Breast epithelium (tissue), 3 donors: ENCODE measurements around the gene AOPEP.

Experiments used
- POLR2A ChIP-seq: fragments of 450-650 bp; IDR thresholded peaks from one replicate; pipeline ENCODE4 v1.6.1; 2016; ENCODE audit warnings: antibody characterized with exemption, mild to moderate bottlenecking, moderate library complexity
- POLR2AphosphoS5 ChIP-seq, 3 donors: sonication (generic); formaldehyde crosslinking; IDR thresholded peaks; one replicate each; pipeline ENCODE4 v1.6.1; 2017; ENCODE audit warnings: antibody characterized with exemption in 3 of 3
- TF ChIP-seq, protein P1 (sequence below), 3 donors: fragments of 450-650 bp; IDR thresholded peaks; one replicate each; pipeline ENCODE4 v1.5.1; 2016 to 2017; ENCODE audit warnings: antibody characterized with exemption in 3 of 3, mild to moderate bottlenecking in 3 of 3, moderate library complexity in 3 of 3

- TF ChIP-seq, protein P1, sequence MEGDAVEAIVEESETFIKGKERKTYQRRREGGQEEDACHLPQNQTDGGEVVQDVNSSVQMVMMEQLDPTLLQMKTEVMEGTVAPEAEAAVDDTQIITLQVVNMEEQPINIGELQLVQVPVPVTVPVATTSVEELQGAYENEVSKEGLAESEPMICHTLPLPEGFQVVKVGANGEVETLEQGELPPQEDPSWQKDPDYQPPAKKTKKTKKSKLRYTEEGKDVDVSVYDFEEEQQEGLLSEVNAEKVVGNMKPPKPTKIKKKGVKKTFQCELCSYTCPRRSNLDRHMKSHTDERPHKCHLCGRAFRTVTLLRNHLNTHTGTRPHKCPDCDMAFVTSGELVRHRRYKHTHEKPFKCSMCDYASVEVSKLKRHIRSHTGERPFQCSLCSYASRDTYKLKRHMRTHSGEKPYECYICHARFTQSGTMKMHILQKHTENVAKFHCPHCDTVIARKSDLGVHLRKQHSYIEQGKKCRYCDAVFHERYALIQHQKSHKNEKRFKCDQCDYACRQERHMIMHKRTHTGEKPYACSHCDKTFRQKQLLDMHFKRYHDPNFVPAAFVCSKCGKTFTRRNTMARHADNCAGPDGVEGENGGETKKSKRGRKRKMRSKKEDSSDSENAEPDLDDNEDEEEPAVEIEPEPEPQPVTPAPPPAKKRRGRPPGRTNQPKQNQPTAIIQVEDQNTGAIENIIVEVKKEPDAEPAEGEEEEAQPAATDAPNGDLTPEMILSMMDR (IDR thresholded peaks at IDR 0.05), result no peak
- TF ChIP-seq POLR2AphosphoS5 (IDR thresholded peaks at IDR 0.05) (no peak), POLR2A (no peak)
Measured at GRCh38 chr9:94771096-94771495, 44.6 kb downstream of the AOPEP start.
